GM12874 (cell line): ENCODE data around the gene GSK3B.

ENCODE experiments used
- TF ChIP-seq, protein P1 (sequence below): IDR thresholded peaks from 2 replicates; pipeline ENCODE4 v1.5.1; 2011; ENCODE audit warnings: low read depth, mild to moderate bottlenecking, control low read depth, low read length, moderate library complexity; ENCODE audit not compliant: insufficient read depth

GSK3B gene

DNA sequence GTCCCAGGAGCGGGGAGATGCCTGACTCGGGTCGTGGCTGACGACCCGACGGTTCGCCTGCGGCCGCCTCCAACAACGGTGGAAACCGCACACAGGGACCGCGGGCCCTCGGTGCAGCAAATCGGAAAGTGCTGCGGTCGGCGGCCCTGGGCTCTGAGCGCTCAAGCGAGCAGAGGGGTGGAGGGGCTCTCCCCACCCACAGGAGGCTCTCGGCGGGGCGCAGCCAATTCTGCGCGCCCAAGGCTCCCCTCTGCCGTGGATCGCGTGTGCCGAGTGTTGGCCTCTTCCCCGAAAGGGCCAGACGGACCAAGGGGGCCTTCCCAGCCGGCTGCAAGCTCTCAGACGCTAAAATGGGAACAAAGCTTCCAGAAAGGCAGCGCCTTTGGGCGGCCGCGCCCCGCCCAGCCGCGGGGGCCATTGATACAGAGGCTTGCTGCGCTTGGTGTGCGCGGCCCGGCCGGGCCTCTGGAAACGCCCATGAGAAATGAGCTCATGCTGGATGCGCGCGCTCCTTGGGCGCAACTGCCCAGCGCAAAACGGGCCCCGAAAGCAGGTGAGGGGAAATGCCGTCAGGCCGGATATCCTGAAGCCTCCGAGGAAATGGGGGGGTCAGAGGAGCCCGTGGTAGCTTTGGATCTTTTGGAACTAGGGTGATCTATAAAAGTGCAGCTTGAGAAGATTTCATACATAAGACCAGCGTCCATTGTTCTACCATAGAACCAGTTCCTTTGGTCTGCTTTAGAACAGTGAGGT is 1.2 kb upstream of the GSK3B start:
- TF ChIP-seq, protein P1, sequence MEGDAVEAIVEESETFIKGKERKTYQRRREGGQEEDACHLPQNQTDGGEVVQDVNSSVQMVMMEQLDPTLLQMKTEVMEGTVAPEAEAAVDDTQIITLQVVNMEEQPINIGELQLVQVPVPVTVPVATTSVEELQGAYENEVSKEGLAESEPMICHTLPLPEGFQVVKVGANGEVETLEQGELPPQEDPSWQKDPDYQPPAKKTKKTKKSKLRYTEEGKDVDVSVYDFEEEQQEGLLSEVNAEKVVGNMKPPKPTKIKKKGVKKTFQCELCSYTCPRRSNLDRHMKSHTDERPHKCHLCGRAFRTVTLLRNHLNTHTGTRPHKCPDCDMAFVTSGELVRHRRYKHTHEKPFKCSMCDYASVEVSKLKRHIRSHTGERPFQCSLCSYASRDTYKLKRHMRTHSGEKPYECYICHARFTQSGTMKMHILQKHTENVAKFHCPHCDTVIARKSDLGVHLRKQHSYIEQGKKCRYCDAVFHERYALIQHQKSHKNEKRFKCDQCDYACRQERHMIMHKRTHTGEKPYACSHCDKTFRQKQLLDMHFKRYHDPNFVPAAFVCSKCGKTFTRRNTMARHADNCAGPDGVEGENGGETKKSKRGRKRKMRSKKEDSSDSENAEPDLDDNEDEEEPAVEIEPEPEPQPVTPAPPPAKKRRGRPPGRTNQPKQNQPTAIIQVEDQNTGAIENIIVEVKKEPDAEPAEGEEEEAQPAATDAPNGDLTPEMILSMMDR: no peak

DNA sequence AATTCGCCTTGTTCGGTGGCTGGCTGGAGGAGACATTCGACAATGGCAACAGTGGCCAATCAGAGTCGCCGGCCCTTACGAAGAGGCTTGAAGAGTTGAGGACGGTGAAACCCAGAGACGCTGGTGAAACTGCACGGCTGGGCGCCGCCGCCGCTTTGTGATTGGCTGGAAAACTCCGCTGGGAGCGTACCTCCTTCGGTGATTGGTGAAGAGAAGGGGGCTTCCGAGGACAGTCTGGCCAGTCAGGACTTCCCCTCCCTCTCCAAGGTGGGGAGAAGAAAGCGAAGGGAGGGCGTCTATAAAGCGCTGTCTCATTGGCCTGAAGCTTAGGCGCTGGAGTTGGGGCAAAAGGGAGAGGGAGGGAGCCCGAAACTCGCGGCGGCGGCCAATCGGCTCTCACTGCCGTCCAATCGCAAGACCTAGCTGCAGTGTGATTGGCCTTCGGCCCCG is 554 bp upstream of the GSK3B start:
- TF ChIP-seq, protein P1: no peak

DNA sequence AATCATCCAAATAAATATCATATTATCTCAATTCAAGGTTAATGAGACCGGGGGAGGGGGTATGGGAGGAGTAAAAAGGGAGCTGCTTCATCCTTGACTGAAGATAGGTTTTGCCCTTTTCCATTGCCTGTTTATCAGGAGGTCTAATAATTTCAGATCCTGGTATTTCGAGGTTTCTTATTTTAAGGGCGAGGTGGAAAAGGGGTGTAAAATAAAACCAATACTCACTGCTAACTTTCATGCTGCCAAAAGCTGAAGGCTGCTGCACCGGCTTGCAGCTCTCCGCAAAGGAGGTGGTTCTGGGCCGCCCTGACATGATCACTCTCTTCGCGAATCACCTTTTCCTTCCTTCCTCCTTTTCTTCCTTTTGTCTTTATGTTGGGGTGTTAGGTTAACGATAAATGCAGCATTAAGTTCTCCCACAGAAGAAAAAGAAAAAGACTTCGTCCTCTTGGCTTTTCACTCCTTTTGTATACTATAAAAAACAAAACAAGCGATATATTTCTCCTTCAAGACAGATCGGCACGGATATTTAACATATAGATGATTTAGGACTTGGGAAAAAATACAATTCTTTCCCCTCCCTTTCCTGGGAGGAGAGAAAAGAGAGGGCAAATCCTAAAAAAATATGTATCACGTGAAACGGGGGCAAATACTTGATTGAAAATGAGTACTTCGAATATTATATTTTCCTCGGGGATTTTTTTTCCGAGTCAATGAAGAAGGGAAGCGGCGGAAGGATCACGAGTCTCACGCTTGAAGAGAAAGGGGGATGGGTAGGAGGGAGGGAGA is 932 bp downstream of the GSK3B start:
- TF ChIP-seq, protein P1: no peak

DNA sequence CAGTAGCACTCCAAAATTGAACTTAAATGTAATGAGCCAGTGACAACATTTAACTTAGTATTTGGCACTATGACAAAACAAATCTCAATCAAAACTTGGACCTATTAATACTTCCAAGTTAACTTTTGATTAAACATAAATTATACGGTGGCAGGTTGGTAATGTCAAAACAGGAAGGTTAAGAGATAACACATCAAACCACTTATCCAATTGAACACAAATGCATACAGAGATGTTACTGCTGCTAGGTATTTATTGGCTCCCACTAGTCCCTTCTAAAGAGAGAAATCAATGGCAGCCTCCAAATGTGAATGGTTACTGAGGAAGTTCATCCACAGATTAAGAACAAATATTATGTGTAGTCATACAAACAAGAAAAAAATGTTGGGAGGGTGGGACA is 1.8 kb downstream of the GSK3B start:
- TF ChIP-seq, protein P1: no peak

GRCh38 chr3:120090422-120090821 is 3.8 kb downstream of the GSK3B start:
- TF ChIP-seq, protein P1: no peak

- TF ChIP-seq, protein P1: no peak
Observed at GRCh38 chr3:120089089-120089488, 5.2 kb downstream of the GSK3B start.

GRCh38 chr3:120088622-120089021 is 5.6 kb downstream of the GSK3B start:
- TF ChIP-seq, protein P1: no peak
